IMR-90 (cell line): ENCODE results near the gene SLC38A6. TPM values are rescaled to one million over a fixed set of nuclear protein-coding genes. Genes with fewer than 3 reads are reported as not detected.

ENCODE experiments used
- ATAC-seq: fragments of 200-7000 bp; cut with Tn5 transposase; 2 replicates; pipeline ENCODE4 v1.9.1; 2020; ENCODE audit warnings: low read depth, mild to moderate bottlenecking, moderate library complexity
- BruUV-seq: library from RNA; stranded (reverse); fragments of 400-500 nt; replicated peaks from 2 replicates; lab custom pipeline; 2021; lab: Mats Ljungman, UMichigan
- CTCF ChIA-PET: fragments of 300-600 bp; formaldehyde crosslinking; extraction: SDS; loops from one replicate; lab custom pipeline; 2021; ENCODE audit warnings: antibody characterized with exemption; lab: Yijun Ruan, JAX
- POLR2A ChIA-PET: fragments of 300-600 bp; sonication (Branson Sonifier 250); formaldehyde crosslinking; loops from one replicate; lab custom pipeline; 2022; ENCODE audit warnings: antibody characterized with exemption; ENCODE audit not compliant: unreplicated experiment; lab: Charles Lee
- DNase-seq: peaks from one replicate; pipeline ENCODE4 v3.0.0; 2013
- H2AFZ ChIP-seq: replicated peaks from 2 replicates; pipeline ENCODE3; 2013; ENCODE audit warnings: low read length, mild to moderate bottlenecking; ENCODE audit not compliant: poor library complexity
- H2AK5ac ChIP-seq: 2 replicates; pipeline ENCODE4 v1.6.1; 2013; ENCODE audit warnings: low read depth, low read length, inconsistent platforms
- H2AK9ac ChIP-seq: replicated peaks from 2 replicates; pipeline ENCODE3; 2013; ENCODE audit warnings: mild to moderate bottlenecking, low read depth, low read length, moderate library complexity; ENCODE audit not compliant: poor library complexity
- H2BK120ac ChIP-seq: 2 replicates; pipeline ENCODE4 v1.6.1; 2013; ENCODE audit warnings: low read depth, low read length, inconsistent platforms
- H2BK15ac ChIP-seq: 3 replicates; pipeline ENCODE4 v1.6.1; 2013; ENCODE audit warnings: low read depth, low read length, inconsistent platforms
- H2BK20ac ChIP-seq: 2 replicates; pipeline ENCODE4 v1.6.1; 2013; ENCODE audit warnings: low read depth, mild to moderate bottlenecking, inconsistent platforms, low read length, moderate library complexity
- H2BK5ac ChIP-seq: 2 replicates; pipeline ENCODE4 v1.6.1; 2013; ENCODE audit warnings: mild to moderate bottlenecking, low read depth, low read length, inconsistent platforms; ENCODE audit not compliant: poor library complexity, severe bottlenecking
- H3K14ac ChIP-seq: replicated peaks from 2 replicates; pipeline ENCODE4 v1.6.1; 2013; ENCODE audit warnings: low read depth, low read length, inconsistent platforms
- H3K18ac ChIP-seq: 2 replicates; pipeline ENCODE4 v1.6.1; 2013; ENCODE audit warnings: low read depth, low read length, control low read depth
- H3K23ac ChIP-seq: 2 replicates; pipeline ENCODE4 v1.6.1; 2013; ENCODE audit warnings: low read depth, low read length, inconsistent platforms
- H3K27ac ChIP-seq: 2 replicates; pipeline ENCODE4 v1.5.1; 2013; ENCODE audit warnings: mild to moderate bottlenecking, control low read depth, low read length; ENCODE audit not compliant: insufficient read depth
- H3K27me3 ChIP-seq: 2 replicates; pipeline ENCODE4 v1.6.1; 2013; ENCODE audit warnings: low read length; ENCODE audit not compliant: control insufficient read depth, insufficient read depth
- H3K36me3 ChIP-seq: 2 replicates; pipeline ENCODE4 v1.6.1; 2013; ENCODE audit warnings: low read length, mixed read lengths; ENCODE audit not compliant: control insufficient read depth, insufficient read depth
- H3K4ac ChIP-seq: 2 replicates; pipeline ENCODE4 v1.6.1; 2013; ENCODE audit warnings: low read depth, low read length, inconsistent platforms
- H3K4me1 ChIP-seq: 2 replicates; pipeline ENCODE4 v1.6.1; 2013; ENCODE audit warnings: low read length, mixed read lengths; ENCODE audit not compliant: control insufficient read depth, insufficient read depth
- H3K4me2 ChIP-seq: 2 replicates; pipeline ENCODE4 v1.6.1; 2013; ENCODE audit warnings: low read depth, mild to moderate bottlenecking, control low read depth, low read length, moderate library complexity
- H3K4me3 ChIP-seq: 2 replicates; pipeline ENCODE4 v1.5.1; 2013; ENCODE audit warnings: low read depth, mild to moderate bottlenecking, control low read depth, low read length, moderate library complexity; ENCODE audit not compliant: insufficient read depth
- H3K56ac ChIP-seq: 2 replicates; pipeline ENCODE4 v1.6.1; 2013; ENCODE audit warnings: low read length, inconsistent platforms; ENCODE audit not compliant: insufficient read depth; ENCODE audit errors: extremely low read depth
- H3K79me1 ChIP-seq, 2 experiments: 2 replicates each; pipeline ENCODE4 v1.6.1; 2013; ENCODE audit warnings: low read length in 2 of 2, inconsistent platforms in 1 of 2, low read depth in 1 of 2
- H3K9ac ChIP-seq: 2 replicates; pipeline ENCODE4 v1.6.1; 2013; ENCODE audit warnings: low read depth, low read length, control low read depth
- H3K9me1 ChIP-seq: 2 replicates; pipeline ENCODE4 v1.6.1; 2013; ENCODE audit warnings: low read length, inconsistent platforms; ENCODE audit not compliant: insufficient read depth
- H3K9me3 ChIP-seq: 2 replicates; pipeline ENCODE4 v1.6.1; 2013; ENCODE audit warnings: low read length; ENCODE audit not compliant: control insufficient read depth, insufficient read depth
- H4K20me1 ChIP-seq: 2 replicates; pipeline ENCODE4 v1.6.1; 2013; ENCODE audit warnings: low read length, inconsistent platforms; ENCODE audit not compliant: insufficient read depth
- H4K5ac ChIP-seq: 2 replicates; pipeline ENCODE4 v1.6.1; 2013; ENCODE audit warnings: mild to moderate bottlenecking, low read depth, low read length, control low read depth
- H4K8ac ChIP-seq, 2 experiments: 2 replicates each; pipeline ENCODE4 v1.6.1; 2013; ENCODE audit warnings: low read depth in 2 of 2, low read length in 2 of 2, control low read depth in 1 of 2, inconsistent platforms in 1 of 2
- H4K91ac ChIP-seq: 2 replicates; pipeline ENCODE4 v1.6.1; 2013; ENCODE audit warnings: low read depth, low read length, inconsistent platforms; ENCODE audit not compliant: insufficient read depth
- BHLHE40 ChIP-seq: fragments of 150-350 bp; IDR thresholded peaks from 2 replicates; pipeline ENCODE4 v1.6.1; 2016; ENCODE audit warnings: mild to moderate bottlenecking, low read depth, low read length
- CHD1 ChIP-seq: IDR thresholded peaks from 2 replicates; pipeline ENCODE4 v1.6.1; 2012; ENCODE audit warnings: low read depth, low read length, improper control_type of control experiment
- CTCF ChIP-seq: conservative IDR thresholded peaks from 2 replicates; pipeline ENCODE4 v1.5.1; 2012; ENCODE audit warnings: mild to moderate bottlenecking, low read depth, low read length, improper control_type of control experiment
- ELK1 ChIP-seq: fragments of 150-350 bp; IDR thresholded peaks from 2 replicates; pipeline ENCODE4 v1.6.1; 2016; ENCODE audit warnings: low read depth, mild to moderate bottlenecking, low read length, moderate library complexity, borderline replicate concordance
- MAZ ChIP-seq: IDR thresholded peaks from 2 replicates; pipeline ENCODE4 v1.6.1; 2012; ENCODE audit warnings: low read depth, mild to moderate bottlenecking, low read length, improper control_type of control experiment, moderate library complexity, borderline replicate concordance
- MXI1 ChIP-seq: IDR thresholded peaks from 2 replicates; pipeline ENCODE4 v1.6.1; 2012; ENCODE audit warnings: low read depth, mild to moderate bottlenecking, low read length, moderate library complexity, borderline replicate concordance
- NFE2L2 ChIP-seq: fragments of 150-350 bp; IDR thresholded peaks from 2 replicates; pipeline ENCODE4 v1.6.1; 2016; ENCODE audit warnings: low read depth, mild to moderate bottlenecking, low read length
- POLR2A ChIP-seq: IDR thresholded peaks from 2 replicates; pipeline ENCODE4 v1.6.1; 2012; ENCODE audit warnings: mild to moderate bottlenecking, low read depth, low read length
- RAD21 ChIP-seq: IDR thresholded peaks from 2 replicates; pipeline ENCODE4 v1.6.1; 2012; ENCODE audit warnings: low read length, improper control_type of control experiment
- RFX5 ChIP-seq: IDR thresholded peaks from 2 replicates; pipeline ENCODE4 v1.8.0; 2012; ENCODE audit warnings: low read depth, mild to moderate bottlenecking, low read length, moderate library complexity
- USF2 ChIP-seq: fragments of 150-350 bp; IDR thresholded peaks from 2 replicates; pipeline ENCODE4 v1.6.1; 2017; ENCODE audit warnings: mild to moderate bottlenecking, antibody characterized with exemption, low read length, low read depth
- WGBS, 2 experiments: methylation state at CpG; one replicate each; pipeline versions ENCODE4 v1.1.5 to v1.1.7; 2013; ENCODE audit warnings: missing lambda C conversion rate in 2 of 2; ENCODE audit not compliant: insufficient read length in 1 of 2; ENCODE audit errors: extremely low coverage in 2 of 2; 5-methylcytosine and 5-hydroxymethylcytosine counted together
- dilution Hi-C: fragments of 300-500 bp; cut with HindIII; formaldehyde crosslinking; loops from one replicate; pipeline ENCODE4 v1.14.3; 2018; ENCODE audit warnings: low sequenced_read_pairs; ENCODE audit not compliant: unreplicated experiment
- in situ Hi-C: fragments of 300-500 bp; cut with MboI; formaldehyde crosslinking; loops from 3 replicates; pipeline ENCODE4 v1.14.3; 2019; ENCODE audit warnings: low sequenced_read_pairs, inconsistent platforms, mixed read lengths
- intact Hi-C: fragments of 100-400 bp; cut with micrococcal nuclease; formaldehyde crosslinking; loops from 2 replicates; pipeline ENCODE4 v1.10.0; 2022
- polyA plus RNA-seq, 3 experiments: library from polyadenylated mRNA; depleted of rRNA; stranded (reverse); fragments of >200 nt; gene quantifications; 2 replicates each; pipeline ENCODE4 v1.2.3, GENCODE V29; 2012; ENCODE audit warnings: low replicate concordance in 1 of 3
- total RNA-seq: library from RNA; depleted of rRNA; stranded (reverse); fragments of >200 nt; gene quantifications from 2 replicates; pipeline ENCODE4 v1.2.3, GENCODE V29; 2012

SLC38A6 gene
- total and polyA plus RNA-seq, 2 of the 4 experiments (the other 2 are of a cell fraction), result 15.5 to 18.3 TPM

GRCh38 chr14:61025251-61026223 is 44.5 kb downstream of the SLC38A6 start:
- H4K20me1 ChIP-seq, result no peaks in the 10 kb centered on the region
- peak overlapping the region; percentile 24; the same call in 1 of the 2 replicates for H3K27ac ChIP-seq
- H3K14ac ChIP-seq, result peak overlapping the region; percentile 32; the same call in 1 of the 2 replicates
- no peak overlapping the region for H3K9ac ChIP-seq
- no peaks in the 10 kb centered on the region for H3K9me3 ChIP-seq
- H3K18ac ChIP-seq, result peak overlapping the region; percentile 87; the same call in 1 of the 2 replicates
- dilution Hi-C loops, result loop anchor here (25.0 kb wide), 1 partner anchor 388 kb away; the partner anchor contains the start of gene SIX1
- ChIA-PET POLR2A (no interaction called here), CTCF (interaction anchor here (1.2 to 1.8 kb wide), 5 partner anchors 22 to 402 kb away, joined by 3 to 7 read pairs (median 3); no protein-coding TSS in a partner anchor)
- in situ Hi-C loops, result loop anchor here (25.0 kb wide), 1 partner anchor 688 kb away; no protein-coding TSS in a partner anchor
- H4K8ac ChIP-seq, result peak overlapping the region in 1 of 2 experiments; percentile 75; a peak in 1 of 4 replicates
- peak overlapping the region; percentile 28; the same call in 1 of the 2 replicates for H3K23ac ChIP-seq
- H4K91ac ChIP-seq, result no peak overlapping the region
- DNase-seq (peak; percentile 80), ATAC-seq (peak; percentile 81)
- H3K4me3 ChIP-seq, result no peak overlapping the region
- no peak overlapping the region; the same call in 1 of the 2 replicates for H4K5ac ChIP-seq
- H2BK20ac ChIP-seq, result peak overlapping the region; percentile 34; the same call in 1 of the 2 replicates
- peak overlapping the region; percentile 79; the same call in 1 of the 2 replicates for H3K4me2 ChIP-seq
- H3K9me1 ChIP-seq, result no peaks in the 10 kb centered on the region
- no peak overlapping the region for H2AFZ ChIP-seq
- no peak overlapping the region for H2BK15ac ChIP-seq
- no peaks in the 10 kb centered on the region for H3K36me3 ChIP-seq
- 6% methylated on average over 3 of the region's 7 CpGs; no CpG with 5 or more reads in 1 of the 2 experiments for WGBS, 2 experiments
- peak overlapping the region; percentile 94 for H2BK5ac ChIP-seq
- BruUV-seq, result no TSS peak
- H3K4ac ChIP-seq, result peak overlapping the region; percentile 49; the same call in 1 of the 2 replicates
- H2BK120ac ChIP-seq, result peak overlapping the region; percentile 78; the same call in 1 of the 2 replicates
- H3K4me1 ChIP-seq, result peaks cover 3% of the 10 kb centered on the region; the same call in 1 of the 2 replicates
- no peak overlapping the region for H2AK5ac ChIP-seq
- peak overlapping the region; percentile 55; the same call in 1 of the 2 replicates for H3K56ac ChIP-seq
- peaks cover 2 to 13% of the 10 kb centered on the region in 2 experiments; a peak in 2 of 4 replicates for H3K79me1 ChIP-seq
- H2AK9ac ChIP-seq, result no peak overlapping the region
- no peaks in the 10 kb centered on the region for H3K27me3 ChIP-seq
- intact Hi-C loops, result loop anchor here (1.0 to 10.0 kb wide), 7 partner anchors 43 to 400 kb away; partner anchors contain the start of genes SIX1, SIX4, SLC38A6 and TRMT5
- TF ChIP-seq ELK1 (no peak), MAZ (no peak), USF2 (no peak), POLR2A (no peak), RAD21 (peak; percentile 81), NFE2L2 (no peak), MXI1 (no peak), BHLHE40 (no peak), RFX5 (no peak), CHD1 (no peak), CTCF (peak; percentile 84)
